Measurements from ENCODE around the gene S100A14. TPM values are rescaled to one million over a fixed set of nuclear protein-coding genes. Genes with fewer than 3 reads are reported as not detected.

Gene S100A14
- polyA plus RNA-seq, 1 of the 3 experiments (the other 2 are of a cell fraction), result 0.15 TPM

DNA sequence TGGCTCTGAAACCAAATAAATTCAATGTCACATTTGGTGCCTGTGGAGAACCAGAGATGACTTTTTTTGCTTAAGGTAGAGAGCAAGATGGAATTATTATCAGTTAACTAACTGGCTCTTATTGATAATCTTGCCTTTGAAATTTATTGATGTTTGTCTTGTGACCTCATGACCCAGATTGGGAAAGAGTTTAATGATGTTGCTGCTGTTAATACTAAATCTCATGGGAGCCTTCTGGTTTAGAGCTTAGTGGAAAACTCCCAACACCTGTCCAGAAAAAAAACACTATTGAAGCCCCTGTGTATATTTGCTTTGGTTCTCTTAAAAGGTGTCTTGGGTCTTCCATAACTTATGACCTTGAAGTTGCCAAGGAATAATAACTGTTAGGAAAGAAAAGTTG, 27.7 kb upstream of the S100A14 start:
- no peak overlapping the region for H2AFZ ChIP-seq (ENCODE audit: low read depth)
- peaks cover 44% of the 10 kb centered on the region for H3K79me2 ChIP-seq (ENCODE audit: insufficient read depth)
- H3K4me2 ChIP-seq, result no peak overlapping the region
- H3K9ac ChIP-seq, result no peak overlapping the region
- no peaks in the 10 kb centered on the region for H3K9me3 ChIP-seq
- no peaks in the 10 kb centered on the region for H4K20me1 ChIP-seq (ENCODE audit: insufficient read depth)
- H3K9me2 ChIP-seq, result no peaks in the 10 kb centered on the region
- no peaks in the 10 kb centered on the region for H3K4me1 ChIP-seq (ENCODE audit: control insufficient read depth in 1 of 2, insufficient read depth in 2 of 2, low read depth in 1 of 2, low read length in 1 of 2)
- H3K36me3 ChIP-seq (replicated peaks in 1 of 2; ENCODE audit: control insufficient read depth in 1 of 2, insufficient read depth in 2 of 2, low read length in 1 of 2), result peaks cover 66 to 75% of the 10 kb centered on the region in 2 experiments
- CTCF ChIA-PET, result interaction anchor here (0.8 to 2.0 kb wide), 4 partner anchors 10 to 133 kb away, joined by 3 to 16 read pairs (median 4); partner anchors contain the start of genes CHTOP and SNAPIN
- TF ChIP-seq, protein P1, sequence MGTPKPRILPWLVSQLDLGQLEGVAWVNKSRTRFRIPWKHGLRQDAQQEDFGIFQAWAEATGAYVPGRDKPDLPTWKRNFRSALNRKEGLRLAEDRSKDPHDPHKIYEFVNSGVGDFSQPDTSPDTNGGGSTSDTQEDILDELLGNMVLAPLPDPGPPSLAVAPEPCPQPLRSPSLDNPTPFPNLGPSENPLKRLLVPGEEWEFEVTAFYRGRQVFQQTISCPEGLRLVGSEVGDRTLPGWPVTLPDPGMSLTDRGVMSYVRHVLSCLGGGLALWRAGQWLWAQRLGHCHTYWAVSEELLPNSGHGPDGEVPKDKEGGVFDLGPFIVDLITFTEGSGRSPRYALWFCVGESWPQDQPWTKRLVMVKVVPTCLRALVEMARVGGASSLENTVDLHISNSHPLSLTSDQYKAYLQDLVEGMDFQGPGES (IDR thresholded peaks at IDR 0.05; ENCODE audit: low read depth, low read length), result no peak
- TF ChIP-seq FOXJ3 (CRISPR knock-in tag; IDR thresholded peaks at IDR 0.05) (no peak), RFX5 (IDR thresholded peaks at IDR 0.05; ENCODE audit: low read length) (no peak), RXRA (IDR thresholded peaks at IDR 0.05; ENCODE audit: borderline replicate concordance, low read depth) (no peak), EP300 (IDR thresholded peaks at IDR 0.05; ENCODE audit: borderline replicate concordance in 1 of 2, low read depth in 1 of 2, low read length in 1 of 2) (no peak), POLR2AphosphoS5 (IDR thresholded peaks at IDR 0.05; ENCODE audit: low read depth, low read length) (no peak), RCOR1 (IDR thresholded peaks at IDR 0.05; ENCODE audit: low read length) (no peak), NFIC (IDR thresholded peaks at IDR 0.05; ENCODE audit: borderline replicate concordance) (no peak)
- TF ChIP-seq, protein P2, sequence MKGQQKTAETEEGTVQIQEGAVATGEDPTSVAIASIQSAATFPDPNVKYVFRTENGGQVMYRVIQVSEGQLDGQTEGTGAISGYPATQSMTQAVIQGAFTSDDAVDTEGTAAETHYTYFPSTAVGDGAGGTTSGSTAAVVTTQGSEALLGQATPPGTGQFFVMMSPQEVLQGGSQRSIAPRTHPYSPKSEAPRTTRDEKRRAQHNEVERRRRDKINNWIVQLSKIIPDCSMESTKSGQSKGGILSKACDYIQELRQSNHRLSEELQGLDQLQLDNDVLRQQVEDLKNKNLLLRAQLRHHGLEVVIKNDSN (IDR thresholded peaks at IDR 0.05; ENCODE audit: borderline replicate concordance, low read depth), result no peak
- TF ChIP-seq, protein P3, sequence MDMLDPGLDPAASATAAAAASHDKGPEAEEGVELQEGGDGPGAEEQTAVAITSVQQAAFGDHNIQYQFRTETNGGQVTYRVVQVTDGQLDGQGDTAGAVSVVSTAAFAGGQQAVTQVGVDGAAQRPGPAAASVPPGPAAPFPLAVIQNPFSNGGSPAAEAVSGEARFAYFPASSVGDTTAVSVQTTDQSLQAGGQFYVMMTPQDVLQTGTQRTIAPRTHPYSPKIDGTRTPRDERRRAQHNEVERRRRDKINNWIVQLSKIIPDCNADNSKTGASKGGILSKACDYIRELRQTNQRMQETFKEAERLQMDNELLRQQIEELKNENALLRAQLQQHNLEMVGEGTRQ (IDR thresholded peaks at IDR 0.05; ENCODE audit: borderline replicate concordance, low read depth, low read length), result no peak
- TF ChIP-seq, protein P4, sequence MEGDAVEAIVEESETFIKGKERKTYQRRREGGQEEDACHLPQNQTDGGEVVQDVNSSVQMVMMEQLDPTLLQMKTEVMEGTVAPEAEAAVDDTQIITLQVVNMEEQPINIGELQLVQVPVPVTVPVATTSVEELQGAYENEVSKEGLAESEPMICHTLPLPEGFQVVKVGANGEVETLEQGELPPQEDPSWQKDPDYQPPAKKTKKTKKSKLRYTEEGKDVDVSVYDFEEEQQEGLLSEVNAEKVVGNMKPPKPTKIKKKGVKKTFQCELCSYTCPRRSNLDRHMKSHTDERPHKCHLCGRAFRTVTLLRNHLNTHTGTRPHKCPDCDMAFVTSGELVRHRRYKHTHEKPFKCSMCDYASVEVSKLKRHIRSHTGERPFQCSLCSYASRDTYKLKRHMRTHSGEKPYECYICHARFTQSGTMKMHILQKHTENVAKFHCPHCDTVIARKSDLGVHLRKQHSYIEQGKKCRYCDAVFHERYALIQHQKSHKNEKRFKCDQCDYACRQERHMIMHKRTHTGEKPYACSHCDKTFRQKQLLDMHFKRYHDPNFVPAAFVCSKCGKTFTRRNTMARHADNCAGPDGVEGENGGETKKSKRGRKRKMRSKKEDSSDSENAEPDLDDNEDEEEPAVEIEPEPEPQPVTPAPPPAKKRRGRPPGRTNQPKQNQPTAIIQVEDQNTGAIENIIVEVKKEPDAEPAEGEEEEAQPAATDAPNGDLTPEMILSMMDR (IDR thresholded peaks at IDR 0.05), result no peak
- no peak overlapping the region for H3K27ac ChIP-seq (ENCODE audit: low read depth in 2 of 2, low read length in 1 of 2)
- DNase-seq, result no peak
- POLR2A ChIA-PET, result interaction anchor here (6.4 kb wide), 1 partner anchor 9 kb away, joined by 32 read pairs; the partner anchor contains the start of gene CHTOP
- H3K27me3 ChIP-seq (ENCODE audit: insufficient read depth), result no peaks in the 10 kb centered on the region
- no peak overlapping the region for H3K4me3 ChIP-seq (ENCODE audit: low read depth in 2 of 2, low read length in 1 of 2)
- H3F3A ChIP-seq (replicated peaks; ENCODE audit: insufficient read depth), result peaks cover 35% of the 10 kb centered on the region

DNA sequence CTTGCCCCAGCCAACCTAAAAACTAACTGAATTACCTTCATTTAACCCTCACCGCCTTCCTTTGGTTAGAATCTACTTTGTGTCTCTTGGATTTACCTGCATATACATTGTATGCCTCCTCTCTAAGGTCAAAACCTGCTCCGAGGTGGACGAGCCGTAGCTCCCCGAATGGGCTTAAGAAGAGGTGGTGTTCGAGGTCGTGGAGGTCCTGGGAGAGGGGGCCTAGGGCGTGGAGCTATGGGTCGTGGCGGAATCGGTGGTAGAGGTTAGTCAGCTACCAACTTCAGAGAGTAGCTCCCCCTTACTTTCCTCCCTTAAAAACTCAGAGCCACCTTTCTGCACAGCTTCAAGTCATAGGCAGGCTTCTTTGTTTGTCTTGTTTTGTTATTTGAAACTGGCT, 27.0 kb upstream of the S100A14 start:
- H3K4me2 ChIP-seq, result no peak overlapping the region
- ChIA-PET CTCF (interaction anchor here (1.0 to 2.0 kb wide), 3 partner anchors 9 to 132 kb away, joined by 3 to 16 read pairs (median 4); partner anchors contain the start of genes CHTOP and SNAPIN), POLR2A (no interaction called here)
- no peak overlapping the region for H2AFZ ChIP-seq (ENCODE audit: low read depth)
- 98% methylated on average over 11 of the region's 11 CpGs for WGBS (ENCODE audit: low lambda C conversion rate)
- no peak overlapping the region for H3K4me3 ChIP-seq (ENCODE audit: low read depth in 2 of 2, low read length in 1 of 2)
- no peaks in the 10 kb centered on the region for H4K20me1 ChIP-seq (ENCODE audit: insufficient read depth)
- no peak overlapping the region for H3K27ac ChIP-seq (ENCODE audit: low read depth in 2 of 2, low read length in 1 of 2)
- no peak for DNase-seq
- no peaks in the 10 kb centered on the region for H3K9me3 ChIP-seq
- peaks cover 51% of the 10 kb centered on the region for H3K79me2 ChIP-seq (ENCODE audit: insufficient read depth)
- no peaks in the 10 kb centered on the region for H3K4me1 ChIP-seq (ENCODE audit: control insufficient read depth in 1 of 2, insufficient read depth in 2 of 2, low read depth in 1 of 2, low read length in 1 of 2)
- no peaks in the 10 kb centered on the region for H3K9me2 ChIP-seq
- H3F3A ChIP-seq (replicated peaks; ENCODE audit: insufficient read depth), result peaks cover 35% of the 10 kb centered on the region
- H3K27me3 ChIP-seq (ENCODE audit: insufficient read depth), result no peaks in the 10 kb centered on the region
- no peak overlapping the region for H3K9ac ChIP-seq
- H3K36me3 ChIP-seq (replicated peaks in 1 of 2; ENCODE audit: control insufficient read depth in 1 of 2, insufficient read depth in 2 of 2, low read length in 1 of 2), result peaks cover 73 to 82% of the 10 kb centered on the region in 2 experiments
- no peak for TF ChIP-seq MEF2A (IDR thresholded peaks at IDR 0.05; ENCODE audit: borderline replicate concordance, low read depth)
- no peak for TF ChIP-seq FOXJ3 (CRISPR knock-in tag; IDR thresholded peaks at IDR 0.05)
- no peak for TF ChIP-seq SIN3A (IDR thresholded peaks at IDR 0.05; ENCODE audit: borderline replicate concordance, low read depth, low read length)
- no peak for TF ChIP-seq NFIC (IDR thresholded peaks at IDR 0.05; ENCODE audit: borderline replicate concordance)
- TF ChIP-seq, protein P4 (IDR thresholded peaks at IDR 0.05), result no peak
- TF ChIP-seq, protein P5, sequence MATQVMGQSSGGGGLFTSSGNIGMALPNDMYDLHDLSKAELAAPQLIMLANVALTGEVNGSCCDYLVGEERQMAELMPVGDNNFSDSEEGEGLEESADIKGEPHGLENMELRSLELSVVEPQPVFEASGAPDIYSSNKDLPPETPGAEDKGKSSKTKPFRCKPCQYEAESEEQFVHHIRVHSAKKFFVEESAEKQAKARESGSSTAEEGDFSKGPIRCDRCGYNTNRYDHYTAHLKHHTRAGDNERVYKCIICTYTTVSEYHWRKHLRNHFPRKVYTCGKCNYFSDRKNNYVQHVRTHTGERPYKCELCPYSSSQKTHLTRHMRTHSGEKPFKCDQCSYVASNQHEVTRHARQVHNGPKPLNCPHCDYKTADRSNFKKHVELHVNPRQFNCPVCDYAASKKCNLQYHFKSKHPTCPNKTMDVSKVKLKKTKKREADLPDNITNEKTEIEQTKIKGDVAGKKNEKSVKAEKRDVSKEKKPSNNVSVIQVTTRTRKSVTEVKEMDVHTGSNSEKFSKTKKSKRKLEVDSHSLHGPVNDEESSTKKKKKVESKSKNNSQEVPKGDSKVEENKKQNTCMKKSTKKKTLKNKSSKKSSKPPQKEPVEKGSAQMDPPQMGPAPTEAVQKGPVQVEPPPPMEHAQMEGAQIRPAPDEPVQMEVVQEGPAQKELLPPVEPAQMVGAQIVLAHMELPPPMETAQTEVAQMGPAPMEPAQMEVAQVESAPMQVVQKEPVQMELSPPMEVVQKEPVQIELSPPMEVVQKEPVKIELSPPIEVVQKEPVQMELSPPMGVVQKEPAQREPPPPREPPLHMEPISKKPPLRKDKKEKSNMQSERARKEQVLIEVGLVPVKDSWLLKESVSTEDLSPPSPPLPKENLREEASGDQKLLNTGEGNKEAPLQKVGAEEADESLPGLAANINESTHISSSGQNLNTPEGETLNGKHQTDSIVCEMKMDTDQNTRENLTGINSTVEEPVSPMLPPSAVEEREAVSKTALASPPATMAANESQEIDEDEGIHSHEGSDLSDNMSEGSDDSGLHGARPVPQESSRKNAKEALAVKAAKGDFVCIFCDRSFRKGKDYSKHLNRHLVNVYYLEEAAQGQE (IDR thresholded peaks at IDR 0.05; ENCODE audit: low read depth, low read length), result no peak

All from SK-N-SH (cell line).